Pancreas (tissue), 10 donors: ENCODE results near the gene RTN4R. TPM values are rescaled to one million over a fixed set of nuclear protein-coding genes. Genes with fewer than 3 reads are reported as not detected.

Source experiments
- ATAC-seq, 4 donors: fragments of 200-7000 bp; cut with Tn5 transposase; one replicate each; pipeline versions ENCODE4 v1.8.0 to v1.9.1; 2020; ENCODE audit warnings: mild to moderate bottlenecking in 4 of 4, moderate library complexity in 4 of 4
- DNase-seq, 6 donors: peaks; one replicate each; pipeline ENCODE4 v3.0.0-alpha.2; 2020
- FAIRE-seq: peaks from 2 replicates; lab custom pipeline; 2012; peaks lifted over from hg19 to GRCh38; lab: Jason Lieb, UNC
- H3K27ac ChIP-seq, 4 donors: fragments of 200-600 bp; sonication (generic); 1 replicate in 3 of 4; 2 replicates in 1 of 4; pipeline versions ENCODE4 v1.5.0 to v1.8.0; 2020
- H3K27me3 ChIP-seq, 4 donors: fragments of 200-600 bp; one replicate each; pipeline ENCODE4 v1.8.0; 2021
- H3K36me3 ChIP-seq, 3 donors: fragments of 200-600 bp; sonication (generic) in 1 of 3; one replicate each; pipeline versions ENCODE4 v1.5.0 to v1.8.0; 2020 to 2021
- H3K4me1 ChIP-seq, 3 donors: fragments of 200-600 bp; one replicate each; pipeline ENCODE4 v1.8.0; 2021
- H3K4me3 ChIP-seq, 4 donors: fragments of 200-600 bp; sonication (generic) in 2 of 4; one replicate each; pipeline versions ENCODE4 v1.5.0 to v1.8.0; 2020 to 2021
- H3K9me3 ChIP-seq, 4 donors: fragments of 200-600 bp; one replicate each; pipeline ENCODE4 v1.8.0; 2021
- WGBS, 2 donors: extraction: QIAGEN DNeasy Blood & Tissue Kit; methylation state at CpG; one replicate each; pipeline ENCODE4 v1.1.7; 2013; 5-methylcytosine and 5-hydroxymethylcytosine counted together
- intact Hi-C, 3 donors: fragments of 100-400 bp; cut with DNase I; formaldehyde crosslinking; loops; one replicate each; pipeline versions ENCODE4 v1.11.1 to v1.14.2; 2022
- polyA plus RNA-seq, 2 donors: library from polyadenylated mRNA; stranded (reverse); fragments of 200-250 nt; gene quantifications; one replicate each; pipeline ENCODE4 v1.2.3, GENCODE V29; 2013
- total RNA-seq, 6 donors: library from RNA; stranded (reverse); fragmentation: NEBNext Ultra II Directional in 4 of 6; extraction: Animal tissue kit (Norgen Biotek cat#: 25700) in 4 of 6; gene quantifications; one replicate each; pipeline versions ENCODE4 v1.2.1 to v1.2.4, GENCODE V29; 2021 to 2023
- TF ChIP-seq, protein P1 (sequence below), 4 donors: fragments of 200-600 bp; sonication (generic) in 3 of 4; IDR thresholded peaks; one replicate each; pipeline versions ENCODE4 v1.5.0 to v1.8.0; 2021; ENCODE audit warnings: antibody characterized with exemption in 4 of 4
- donor health status: healthy with polysubstance abuse.
- donor health status: DM: no; HTN: no; CAD: no; lungs with moderate emphysema.
- donor health status: DM: no; HTN: no; CAD: no.
- donor health status: control.
- donor health status: control.
- donor health status: Bipolar disorder and iron deficiency.
- donor health status: DM: yes; HTN: yes; CAD: no.
- donor health status: DM: no; HTN: no; CAD: no.
- donor health status: DM: no; HTN: no; CAD: no.
- donor health status: DM: yes; HTN: yes; CAD: no.

Gene RTN4R
- total and polyA plus RNA-seq, 8 donors, result 0.88 to 7.4 (median 1.7) TPM

DNA sequence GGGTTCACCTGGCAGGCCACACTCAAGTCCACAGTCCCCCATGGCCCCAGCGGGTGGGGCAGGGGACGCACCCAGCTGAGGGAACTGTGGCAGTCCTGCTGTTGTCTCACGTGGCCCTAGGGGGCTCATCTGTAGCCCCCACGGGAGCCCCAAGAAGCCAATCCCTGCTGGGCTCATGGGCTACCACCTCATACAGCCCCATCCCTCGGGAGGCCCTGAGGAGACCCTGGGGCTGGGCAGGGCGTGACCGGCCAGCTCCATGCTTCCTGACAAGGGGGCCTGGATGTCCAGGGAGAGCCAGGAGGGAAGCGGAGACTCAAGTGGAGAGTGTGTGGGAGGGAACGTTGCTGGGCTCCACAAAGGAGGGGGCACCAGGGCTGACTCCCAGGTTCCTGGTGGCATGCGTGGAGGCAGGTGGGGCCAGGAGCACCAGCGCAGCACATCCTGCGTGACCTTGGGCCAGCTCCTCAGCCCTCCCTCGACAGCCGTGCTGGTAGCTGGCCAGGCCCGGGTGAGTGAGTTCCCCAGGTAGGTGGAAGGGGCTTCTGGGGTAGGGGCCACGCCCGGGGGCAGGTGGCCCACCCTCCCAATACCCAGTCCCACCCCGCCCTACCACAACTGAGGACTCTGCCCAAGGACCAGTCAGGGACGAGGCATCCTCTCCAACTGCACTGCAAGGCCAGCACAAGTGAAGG, 7.9 kb downstream of the RTN4R start:
- ATAC-seq (no peak), DNase-seq (no peak), FAIRE-seq (no peak)
- H3K27me3 ChIP-seq, result no peaks in the 10 kb centered on the region
- TF ChIP-seq, protein P1, sequence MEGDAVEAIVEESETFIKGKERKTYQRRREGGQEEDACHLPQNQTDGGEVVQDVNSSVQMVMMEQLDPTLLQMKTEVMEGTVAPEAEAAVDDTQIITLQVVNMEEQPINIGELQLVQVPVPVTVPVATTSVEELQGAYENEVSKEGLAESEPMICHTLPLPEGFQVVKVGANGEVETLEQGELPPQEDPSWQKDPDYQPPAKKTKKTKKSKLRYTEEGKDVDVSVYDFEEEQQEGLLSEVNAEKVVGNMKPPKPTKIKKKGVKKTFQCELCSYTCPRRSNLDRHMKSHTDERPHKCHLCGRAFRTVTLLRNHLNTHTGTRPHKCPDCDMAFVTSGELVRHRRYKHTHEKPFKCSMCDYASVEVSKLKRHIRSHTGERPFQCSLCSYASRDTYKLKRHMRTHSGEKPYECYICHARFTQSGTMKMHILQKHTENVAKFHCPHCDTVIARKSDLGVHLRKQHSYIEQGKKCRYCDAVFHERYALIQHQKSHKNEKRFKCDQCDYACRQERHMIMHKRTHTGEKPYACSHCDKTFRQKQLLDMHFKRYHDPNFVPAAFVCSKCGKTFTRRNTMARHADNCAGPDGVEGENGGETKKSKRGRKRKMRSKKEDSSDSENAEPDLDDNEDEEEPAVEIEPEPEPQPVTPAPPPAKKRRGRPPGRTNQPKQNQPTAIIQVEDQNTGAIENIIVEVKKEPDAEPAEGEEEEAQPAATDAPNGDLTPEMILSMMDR (IDR thresholded peaks at IDR 0.05), result no peak
- H3K4me3 ChIP-seq, result no peak overlapping the region
- intact Hi-C loops, result no loop called here
- WGBS, 2 donors, result 78 to 88% methylated on average over 17 to 19 of the region's 19 CpGs
- H3K36me3 ChIP-seq, result no peaks in the 10 kb centered on the region
- H3K9me3 ChIP-seq, result no peaks in the 10 kb centered on the region
- H3K4me1 ChIP-seq, result peaks cover 0 to 3% (median 0%) of the 10 kb centered on the region in 3 donors
- H3K27ac ChIP-seq, result no peak overlapping the region

DNA sequence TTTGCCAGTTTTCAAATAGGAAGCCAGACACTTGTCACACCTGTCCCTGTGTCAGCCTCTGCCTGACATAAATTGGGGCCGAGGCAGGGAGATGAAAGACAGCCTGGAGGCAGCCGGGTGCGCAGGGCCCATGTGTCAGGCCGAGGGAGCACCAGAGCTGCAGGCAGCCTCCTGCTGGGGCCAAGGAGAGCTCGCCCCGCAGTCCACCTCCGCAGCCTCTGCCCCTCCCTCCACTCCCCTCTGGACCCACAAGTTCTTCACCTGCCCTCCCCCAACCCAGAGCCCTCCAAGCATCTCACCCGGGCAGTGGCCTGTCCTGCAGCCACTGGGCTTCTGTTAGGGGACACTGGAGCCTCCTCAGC, 8.8 kb downstream of the RTN4R start:
- DNase-seq (no peak), ATAC-seq (no peak), FAIRE-seq (no peak)
- no peak overlapping the region for H3K4me3 ChIP-seq
- H3K9me3 ChIP-seq, result no peaks in the 10 kb centered on the region
- H3K27me3 ChIP-seq, result no peaks in the 10 kb centered on the region
- intact Hi-C loops, result loop anchor here in 2 of 3 donors (10.0 kb wide), 2 partner anchors 65 to 115 kb away; no protein-coding TSS in a partner anchor
- TF ChIP-seq, protein P1 (IDR thresholded peaks at IDR 0.05), result no peak
- WGBS, 2 donors, result 94 to 96% methylated on average over 8 of the region's 8 CpGs
- peaks cover 0 to 3% (median 0%) of the 10 kb centered on the region in 3 donors for H3K4me1 ChIP-seq
- no peak overlapping the region for H3K27ac ChIP-seq
- no peaks in the 10 kb centered on the region for H3K36me3 ChIP-seq

DNA sequence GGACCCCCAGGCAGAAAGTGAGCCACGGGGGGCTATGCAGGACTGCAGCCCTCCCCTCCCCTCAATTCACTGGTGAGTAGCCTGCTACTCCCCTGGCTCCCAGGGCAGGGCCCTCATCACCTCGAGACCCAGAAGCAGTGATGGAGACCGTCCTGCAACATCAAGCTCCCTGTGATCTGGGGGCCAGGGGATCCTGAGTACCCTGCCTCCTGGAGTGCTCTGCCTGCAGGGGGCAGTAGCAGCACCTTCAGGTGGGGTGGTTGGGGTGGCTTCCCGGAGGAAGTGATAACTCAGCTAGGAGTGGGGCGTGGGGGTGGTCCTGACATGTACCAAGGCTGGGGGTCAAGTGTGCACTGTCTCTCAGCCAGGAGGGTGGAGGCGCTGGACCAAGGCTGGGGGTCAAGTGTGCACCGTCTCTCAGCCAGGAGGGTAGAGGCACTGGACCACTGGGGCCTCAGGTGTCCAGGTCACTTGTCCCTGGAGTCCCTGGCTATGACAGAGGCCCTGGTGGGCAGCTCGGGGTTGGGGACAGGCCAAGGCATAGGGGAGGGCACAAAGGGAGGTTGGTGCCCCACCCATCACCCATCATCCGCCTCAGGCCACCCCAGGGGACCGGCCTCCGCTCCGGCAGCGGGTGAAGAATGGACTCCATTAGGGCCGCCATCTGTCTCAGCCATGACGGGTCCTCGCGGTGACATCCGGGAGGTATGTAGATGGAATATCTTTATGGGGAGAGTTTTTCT, 9.4 kb downstream of the RTN4R start:
- no peaks in the 10 kb centered on the region for H3K27me3 ChIP-seq
- H3K36me3 ChIP-seq, result no peaks in the 10 kb centered on the region
- peaks cover 0 to 3% (median 0%) of the 10 kb centered on the region in 3 donors for H3K4me1 ChIP-seq
- DNase-seq, result no peak
- no peak for FAIRE-seq
- TF ChIP-seq, protein P1 (IDR thresholded peaks at IDR 0.05), result no peak
- no peak overlapping the region for H3K4me3 ChIP-seq
- ATAC-seq, result no peak
- intact Hi-C loops, result loop anchor here in 2 of 3 donors (10.0 kb wide), 2 partner anchors 64 to 114 kb away; no protein-coding TSS in a partner anchor
- 93 to 94% methylated on average over 18 of the region's 18 CpGs for WGBS, 2 donors
- no peaks in the 10 kb centered on the region for H3K9me3 ChIP-seq
- H3K27ac ChIP-seq, result no peak overlapping the region

DNA sequence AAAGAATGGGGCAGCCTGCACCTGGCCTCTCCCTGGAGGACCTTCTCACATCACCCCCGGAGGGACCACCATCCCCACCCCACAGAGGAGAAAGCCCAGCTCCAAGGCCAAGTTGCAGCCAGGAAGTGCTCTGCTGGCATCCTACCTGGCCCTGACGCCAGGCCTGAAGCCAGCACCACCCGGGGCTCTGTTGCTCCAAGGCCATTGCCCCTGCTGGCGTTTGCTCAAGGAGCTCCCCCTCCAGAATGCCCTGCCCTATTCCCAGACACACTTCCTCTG, 10.2 kb downstream of the RTN4R start:
- H3K4me1 ChIP-seq, result peaks cover 0 to 3% (median 0%) of the 10 kb centered on the region in 3 donors
- no peak for FAIRE-seq
- H3K9me3 ChIP-seq, result no peaks in the 10 kb centered on the region
- intact Hi-C loops, result loop anchor here in 2 of 3 donors (10.0 kb wide), 2 partner anchors 63 to 113 kb away; no protein-coding TSS in a partner anchor
- TF ChIP-seq, protein P1 (IDR thresholded peaks at IDR 0.05), result no peak
- WGBS, 2 donors, result 37 to 44% methylated on average over 3 to 4 of the region's 4 CpGs
- H3K4me3 ChIP-seq, result no peak overlapping the region
- no peak for ATAC-seq
- no peak overlapping the region for H3K27ac ChIP-seq
- H3K36me3 ChIP-seq, result no peaks in the 10 kb centered on the region
- DNase-seq, result no peak
- H3K27me3 ChIP-seq, result no peaks in the 10 kb centered on the region
